ENCODE data around the gene AKIP1.

Gene AKIP1

DNA sequence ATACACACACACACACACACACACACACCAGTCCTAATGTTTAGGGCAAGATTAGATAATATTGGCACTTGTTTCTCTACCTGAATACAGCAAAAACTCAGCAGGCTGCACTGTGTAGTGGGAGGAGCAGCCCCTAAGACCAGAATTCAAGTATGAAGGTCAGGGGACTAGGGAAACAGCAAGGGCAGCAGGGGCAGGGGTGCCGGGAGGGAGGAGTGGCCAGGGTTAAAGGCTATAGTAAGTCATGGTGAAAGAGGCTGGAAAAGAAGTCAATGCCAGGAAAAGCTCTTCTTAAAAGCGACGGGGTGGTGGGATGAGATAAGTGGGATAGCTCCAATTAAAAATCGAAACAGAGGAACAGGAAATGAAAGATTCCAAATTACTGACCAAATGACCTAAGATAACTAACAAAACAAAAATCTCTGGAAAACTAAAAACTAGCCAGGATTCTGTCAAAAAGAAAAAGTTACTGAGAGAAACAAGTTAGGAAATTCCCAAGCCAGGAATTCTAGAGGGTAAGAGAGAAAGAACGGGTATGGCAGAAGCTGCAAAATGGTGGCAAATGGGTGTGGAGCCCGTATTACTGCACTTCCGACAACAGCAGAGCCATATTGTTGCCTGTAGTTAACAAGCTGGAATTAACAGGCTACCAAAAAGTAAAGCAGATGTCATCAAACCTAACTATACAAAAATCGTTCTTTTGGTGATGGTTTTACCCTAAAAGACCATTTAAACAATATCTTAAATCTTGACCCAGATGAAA lies 30.5 kb downstream of the AKIP1 start:
- no peak for DNase-seq (ENCODE audit: low read depth)
- no peak overlapping the region for H3K4me3 ChIP-seq (ENCODE audit: low read depth, low read length)
- TF ChIP-seq CTCF (IDR thresholded peaks at IDR 0.05; ENCODE audit: low read depth, low read length), result no peak
- TF ChIP-seq MYC (IDR thresholded peaks at IDR 0.05; ENCODE audit: low read depth, low read length), result no peak

GRCh38 chr11:8942518-8943066 lies 31.6 kb downstream of the AKIP1 start, which contains the start of gene ASCL3:
TSS of gene ASCL3 (minus strand) at chr11:8943016. CDS start at chr11:8938161, 4,855 bp downstream.
- TF ChIP-seq, protein P1, sequence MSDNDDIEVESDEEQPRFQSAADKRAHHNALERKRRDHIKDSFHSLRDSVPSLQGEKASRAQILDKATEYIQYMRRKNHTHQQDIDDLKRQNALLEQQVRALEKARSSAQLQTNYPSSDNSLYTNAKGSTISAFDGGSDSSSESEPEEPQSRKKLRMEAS (IDR thresholded peaks at IDR 0.05; ENCODE audit: low read depth, low read length), result no peak
- no peak for TF ChIP-seq MYC (IDR thresholded peaks at IDR 0.05; ENCODE audit: low read depth, low read length)
- TF ChIP-seq POLR2A (IDR thresholded peaks at IDR 0.05; ENCODE audit: extremely low read depth, insufficient read length), result no peak
- no peak for TF ChIP-seq CTCF (IDR thresholded peaks at IDR 0.05; ENCODE audit: low read depth, low read length)
- H3K4me3 ChIP-seq (ENCODE audit: low read depth, low read length), result no peak within 1 kb of the TSS
- no peak for DNase-seq (ENCODE audit: low read depth)

DNA sequence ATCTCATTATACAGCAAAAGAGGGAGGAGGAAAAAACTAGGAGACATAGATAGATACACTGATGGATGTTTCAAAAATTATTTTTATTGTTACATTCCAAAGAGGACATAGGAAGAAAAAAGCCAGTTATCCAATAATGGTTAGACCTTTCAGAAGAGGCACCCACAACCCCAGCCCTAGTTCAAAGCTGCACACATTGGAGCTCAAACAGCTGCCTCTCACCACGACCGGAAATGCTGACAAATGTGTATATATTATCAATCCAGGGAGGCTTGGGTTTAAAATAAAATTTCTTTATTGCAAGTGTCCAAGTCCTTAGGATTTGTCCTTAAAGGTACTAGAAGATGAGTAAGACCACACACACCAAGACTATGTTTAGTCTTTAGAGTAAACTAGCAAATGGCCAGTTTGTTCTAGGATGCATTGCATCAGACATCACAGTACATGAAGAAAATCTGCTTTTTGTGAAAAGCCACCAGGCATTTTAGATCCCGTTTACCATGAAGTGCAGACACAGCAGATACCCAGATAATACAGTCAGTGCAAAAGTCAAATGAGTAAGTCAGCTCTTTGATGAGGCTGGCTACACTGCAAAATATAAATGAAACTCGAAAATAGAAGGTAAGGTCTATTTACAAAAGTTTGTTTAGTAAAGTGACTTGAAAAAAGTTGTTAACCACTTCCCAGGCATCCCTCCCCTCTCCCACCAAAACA lies 36.4 kb downstream of the AKIP1 start:
- no peak for DNase-seq (ENCODE audit: low read depth)
- TF ChIP-seq MYC (IDR thresholded peaks at IDR 0.05; ENCODE audit: low read depth, low read length) (no peak), POLR2A (IDR thresholded peaks at IDR 0.05; ENCODE audit: extremely low read depth, insufficient read length) (no peak), CTCF (IDR thresholded peaks at IDR 0.05; ENCODE audit: low read depth, low read length) (no peak)
- TF ChIP-seq, protein P1 (IDR thresholded peaks at IDR 0.05; ENCODE audit: low read depth, low read length), result no peak
- H3K4me3 ChIP-seq (ENCODE audit: low read depth, low read length), result no peak overlapping the region

GRCh38 chr11:8948886-8949285 lies 37.9 kb downstream of the AKIP1 start:
- no peak overlapping the region for H3K4me3 ChIP-seq (ENCODE audit: low read depth, low read length)
- no peak for DNase-seq (ENCODE audit: low read depth)

DNA sequence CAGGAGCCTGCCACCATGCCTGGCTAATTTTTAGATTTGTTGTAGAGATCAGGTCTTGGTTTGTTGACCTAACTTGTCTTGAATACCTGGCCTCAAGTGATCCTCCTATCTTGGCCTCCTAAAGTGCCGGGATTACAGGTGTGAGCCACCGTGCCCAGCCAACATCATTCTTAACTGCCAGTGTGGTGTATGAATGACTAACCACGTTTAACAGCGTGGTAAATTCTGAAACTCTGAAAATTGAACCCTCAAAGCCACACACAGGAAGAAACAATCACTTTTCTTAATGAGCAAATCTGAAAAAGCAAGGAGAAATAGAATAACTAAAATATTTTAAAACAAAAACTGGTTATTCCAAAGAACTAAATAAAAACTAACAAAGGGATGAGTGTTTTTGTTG lies 45.9 kb downstream of the AKIP1 start:
- H3K4me3 ChIP-seq (ENCODE audit: low read depth, low read length), result no peak overlapping the region
- TF ChIP-seq MYC (IDR thresholded peaks at IDR 0.05; ENCODE audit: low read depth, low read length) (no peak), POLR2A (IDR thresholded peaks at IDR 0.05; ENCODE audit: extremely low read depth, insufficient read length) (no peak), CTCF (IDR thresholded peaks at IDR 0.05; ENCODE audit: low read depth, low read length) (no peak)
- TF ChIP-seq, protein P1 (IDR thresholded peaks at IDR 0.05; ENCODE audit: low read depth, low read length), result no peak
- no peak for DNase-seq (ENCODE audit: low read depth)

More at GRCh38 chr11:8948886-8949285, 37.9 kb downstream of the AKIP1 start:
- TF ChIP-seq POLR2A (IDR thresholded peaks at IDR 0.05; ENCODE audit: extremely low read depth, insufficient read length) (no peak), MYC (IDR thresholded peaks at IDR 0.05; ENCODE audit: low read depth, low read length) (no peak), CTCF (IDR thresholded peaks at IDR 0.05; ENCODE audit: low read depth, low read length) (no peak)
- TF ChIP-seq, protein P1 (IDR thresholded peaks at IDR 0.05; ENCODE audit: low read depth, low read length), result no peak

Data from NB4 (cell line).